NCI-H187 (cell line): ENCODE data around the gene BHMT.
"Not testable (repeated sequence)": the region's sequence is repeated elsewhere in the genome, so short reads cannot be mapped to it uniquely, and the experiment has no call there.

Experiments used
- DNase-seq, 2 experiments: peaks; one replicate each; lab custom pipeline; 2025; lab: John Stamatoyannopoulos, UW

Gene BHMT

DNA sequence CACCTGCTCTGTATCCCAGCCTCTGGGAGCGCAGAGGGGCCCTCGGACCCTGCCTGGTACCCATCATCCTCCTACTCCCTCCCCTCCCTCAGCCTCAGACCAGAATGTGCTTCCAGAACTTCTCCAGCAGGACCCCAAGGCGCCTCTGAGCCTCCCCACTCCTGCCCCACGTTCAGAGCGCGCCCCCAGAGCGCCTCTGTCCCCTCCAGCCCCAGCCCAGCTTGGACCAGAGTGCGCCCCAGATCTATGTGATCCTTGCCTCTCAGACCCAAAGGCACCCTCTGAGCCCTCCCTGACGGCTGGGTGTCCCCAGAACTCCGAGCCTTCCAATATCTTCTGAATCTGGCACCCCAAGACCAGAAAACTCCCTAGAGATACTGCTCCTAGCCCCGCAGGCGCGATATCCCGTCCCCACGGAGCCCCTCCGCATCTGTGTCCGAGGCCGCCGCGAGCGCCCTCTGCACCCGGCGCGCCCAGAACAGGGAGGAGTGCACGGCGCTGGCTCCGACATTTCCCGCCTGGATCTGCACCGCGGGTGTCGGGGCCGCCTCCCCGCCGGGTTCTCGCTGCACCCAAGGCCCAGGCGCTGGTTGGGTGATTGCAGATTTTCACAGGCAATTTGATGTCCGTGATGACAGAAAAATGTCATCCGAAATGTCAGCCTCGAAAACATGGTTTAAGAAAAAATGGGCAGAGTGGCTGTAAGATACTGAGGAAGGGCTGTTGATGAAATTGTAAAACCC, 522 bp downstream of the BHMT start:
- DNase-seq, result no peak

DNA sequence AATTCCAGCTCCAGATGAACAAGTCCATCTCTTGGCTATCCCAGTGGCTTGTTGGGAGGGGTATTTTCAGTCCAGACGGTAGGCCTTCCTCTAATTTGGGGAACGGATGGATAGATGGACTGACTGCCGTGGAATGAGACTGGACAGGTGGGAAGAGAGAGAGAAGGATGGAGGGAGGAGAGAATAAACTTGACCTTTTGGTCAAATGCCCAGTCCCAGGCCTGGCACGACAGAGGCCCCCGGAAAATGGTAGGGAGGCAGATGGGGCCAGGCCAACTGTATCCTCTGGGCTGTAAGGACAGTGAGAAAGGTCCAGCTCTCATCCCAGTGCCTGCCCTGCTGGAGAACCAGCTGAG, 1.1 kb downstream of the BHMT start:
- no peak for DNase-seq

DNA sequence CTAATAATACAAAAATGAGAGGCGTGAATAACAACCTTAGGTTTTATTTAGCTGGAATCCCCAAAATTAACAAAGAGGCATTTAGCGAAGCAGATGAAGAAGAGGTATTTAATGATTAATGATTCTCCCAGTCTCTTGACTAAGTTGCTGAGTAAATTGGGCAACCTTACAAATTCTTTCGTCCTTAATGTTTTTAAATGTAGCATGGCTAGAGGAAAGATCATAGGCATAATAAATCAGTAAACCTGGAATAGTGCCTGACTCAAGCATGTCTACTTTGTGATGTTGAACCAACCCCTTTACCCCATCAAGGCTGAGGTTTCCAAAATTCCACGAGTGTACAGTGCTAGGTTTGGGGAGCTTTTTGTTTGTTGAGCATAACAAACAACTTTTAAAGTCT, 7.9 kb downstream of the BHMT start:
- DNase-seq, result no peak

DNA sequence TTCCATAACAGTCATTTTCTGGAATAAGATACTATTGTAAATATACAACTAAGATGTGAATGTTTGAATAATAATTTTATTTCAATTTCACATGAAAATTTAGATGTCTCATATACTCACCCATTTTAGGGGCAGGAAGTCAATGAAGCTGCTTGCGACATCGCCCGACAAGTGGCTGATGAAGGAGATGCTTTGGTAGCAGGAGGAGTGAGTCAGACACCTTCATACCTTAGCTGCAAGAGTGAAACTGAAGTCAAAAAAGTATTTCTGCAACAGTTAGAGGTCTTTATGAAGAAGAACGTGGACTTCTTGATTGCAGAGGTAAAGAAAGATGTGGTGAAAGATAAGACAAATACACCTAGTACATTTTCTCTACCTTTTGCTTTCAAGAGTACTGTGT, 8.6 kb downstream of the BHMT start:
- DNase-seq, result no peak

DNA sequence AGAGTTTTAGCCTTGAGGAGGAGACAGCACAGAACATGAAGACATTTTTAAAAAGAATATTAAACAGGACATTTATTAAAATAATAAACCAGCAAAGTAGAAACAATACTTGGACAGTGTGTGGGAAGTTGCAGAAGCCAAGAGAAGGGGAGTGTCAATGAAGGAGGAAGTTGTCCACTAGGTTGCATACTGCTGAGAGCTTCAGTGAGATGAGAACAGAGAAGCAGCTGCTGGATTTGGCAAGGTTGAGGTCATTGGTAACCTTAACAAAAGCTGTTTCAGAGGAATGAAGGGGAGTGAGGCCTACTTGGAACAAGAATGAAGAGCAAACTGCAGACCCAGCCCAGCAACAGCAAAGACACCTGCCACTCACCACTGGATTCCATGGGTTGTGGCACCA, 11.4 kb downstream of the BHMT start:
- no peak for DNase-seq

DNA sequence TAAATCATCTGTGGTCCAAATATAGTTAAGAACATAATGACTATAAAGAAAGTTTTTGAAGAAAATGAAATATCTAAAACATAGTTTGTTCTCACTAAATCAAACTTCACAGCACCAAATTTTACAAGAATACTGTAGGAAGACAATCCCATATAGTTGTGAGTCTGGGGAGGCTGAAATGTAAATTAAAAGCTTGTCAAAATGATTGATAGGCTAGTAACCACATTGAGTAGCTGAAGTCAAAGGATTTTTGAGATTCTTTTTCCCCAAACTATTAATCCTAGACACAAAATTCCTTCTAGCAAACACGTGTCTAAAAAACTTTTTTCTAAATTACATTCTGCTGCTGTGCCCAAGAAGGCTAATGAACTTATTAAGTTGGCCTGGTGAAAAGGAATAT, 13.0 kb downstream of the BHMT start:
- no peak for DNase-seq

DNA sequence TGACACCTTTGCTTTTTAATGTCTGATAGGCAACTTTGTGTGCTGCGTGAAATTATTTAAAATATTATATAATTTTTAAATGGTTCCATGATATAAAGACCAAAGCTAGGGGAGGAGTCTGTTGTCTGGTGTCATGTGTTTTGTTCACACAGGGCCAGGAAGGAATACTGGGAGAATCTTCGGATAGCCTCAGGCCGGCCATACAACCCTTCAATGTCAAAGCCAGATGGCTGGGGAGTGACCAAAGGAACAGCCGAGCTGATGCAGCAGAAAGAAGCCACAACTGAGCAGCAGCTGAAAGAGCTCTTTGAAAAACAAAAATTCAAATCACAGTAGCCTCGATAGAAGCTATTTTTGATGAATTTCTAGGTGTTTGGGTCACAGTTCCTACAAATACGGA, 19.2 kb downstream of the BHMT start:
- DNase-seq, result no peak

DNA sequence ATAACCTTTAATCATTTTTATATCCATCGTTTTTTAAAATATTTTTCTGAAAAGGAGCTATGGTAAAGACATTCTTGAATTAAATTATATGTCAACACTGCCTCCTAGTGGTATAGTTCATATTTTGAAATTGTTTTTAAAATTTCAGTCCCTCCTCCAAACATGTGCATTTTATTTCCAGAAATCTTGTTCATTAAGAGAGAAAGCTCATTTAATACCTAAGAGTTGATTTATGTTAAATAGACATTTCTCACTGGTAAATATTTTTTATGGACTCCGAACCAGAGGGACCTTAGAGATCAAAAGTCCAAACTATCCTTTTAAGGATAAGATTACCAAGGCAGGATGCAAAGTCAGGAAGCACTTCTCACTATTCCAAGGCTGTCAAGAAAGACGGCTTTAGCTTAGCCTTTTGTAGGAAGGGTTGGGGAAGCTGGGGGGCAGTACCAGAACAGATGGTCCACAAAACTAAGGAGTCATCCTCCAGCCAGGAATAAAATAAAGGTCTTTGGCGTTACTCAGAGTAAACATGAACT, 21.6 kb downstream of the BHMT start:
- DNase-seq, result no peak

DNA sequence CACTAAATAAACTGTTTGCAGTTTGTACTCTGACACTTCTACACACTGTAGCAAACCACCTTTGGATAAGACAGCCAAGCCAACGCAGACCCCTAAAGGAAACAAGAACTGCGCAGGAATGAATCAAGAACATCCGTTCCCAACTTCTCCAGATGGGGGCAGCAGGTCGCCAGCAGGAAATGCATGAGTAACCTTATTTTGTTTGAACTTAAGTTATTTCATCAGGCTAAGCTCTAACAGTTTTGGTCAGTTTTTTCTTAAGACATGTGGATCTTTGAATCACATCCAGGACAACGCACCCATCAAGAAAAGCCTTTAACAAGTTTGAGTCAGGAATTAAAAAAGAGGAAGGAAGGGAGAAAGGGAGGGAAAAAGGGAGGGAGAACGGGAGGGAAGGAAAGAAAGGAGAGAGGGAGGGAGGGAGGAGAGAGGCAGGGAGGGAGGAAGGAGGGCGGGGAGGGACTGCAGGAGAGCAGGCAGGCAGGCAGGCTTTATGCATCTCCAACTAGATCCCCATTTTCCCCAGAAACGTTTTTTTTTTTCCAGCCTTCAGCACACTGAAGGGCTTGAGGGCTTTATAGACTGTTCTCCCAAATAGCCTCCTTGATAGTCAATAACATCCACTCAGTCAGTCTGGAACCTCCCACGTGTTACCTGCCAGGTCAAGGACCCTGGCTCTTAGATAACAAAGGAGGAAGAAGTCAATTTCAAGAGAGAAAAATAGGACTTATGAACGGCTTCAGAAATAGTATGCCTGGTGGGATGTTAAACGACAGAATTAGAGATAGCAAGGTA, 22.2 kb downstream of the BHMT start:
- DNase-seq, result peak; percentile 20 to 52

DNA sequence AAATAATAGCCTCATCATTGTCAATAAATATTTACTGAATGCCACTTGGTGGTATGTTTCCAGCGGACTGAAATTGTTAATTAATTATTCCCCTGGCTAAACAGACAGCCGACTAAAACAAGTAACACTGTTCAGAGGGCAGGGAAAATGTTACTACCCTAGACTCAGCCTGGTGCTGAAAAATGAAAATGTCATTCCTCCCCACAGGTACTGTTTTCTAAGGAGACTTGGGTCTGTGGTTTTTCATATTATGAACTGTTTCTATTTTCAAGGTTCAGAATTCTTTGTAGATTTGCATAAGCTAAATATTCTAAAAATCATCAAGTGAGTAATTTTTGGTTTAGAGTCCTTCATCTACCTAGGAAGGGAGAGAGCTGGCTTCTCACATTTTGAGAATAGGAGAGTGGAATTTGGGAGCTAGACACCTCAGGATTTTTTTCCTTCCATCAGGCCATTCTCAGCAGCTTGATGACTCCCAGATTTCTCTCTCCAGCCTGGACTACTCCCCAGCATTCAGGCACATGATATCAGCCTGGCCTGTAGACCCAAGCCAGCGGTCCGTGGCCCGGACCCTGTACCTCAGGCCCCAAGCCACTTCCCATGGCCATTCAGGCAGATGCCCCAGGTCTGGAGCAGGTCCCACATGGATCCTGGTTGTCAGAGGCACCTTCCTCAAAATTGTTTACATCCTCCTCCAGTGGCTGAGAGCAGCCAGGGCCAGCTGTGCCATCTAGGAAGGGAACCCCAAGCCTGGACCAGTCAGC, 24.4 kb downstream of the BHMT start:
- DNase-seq, result no peak

DNA sequence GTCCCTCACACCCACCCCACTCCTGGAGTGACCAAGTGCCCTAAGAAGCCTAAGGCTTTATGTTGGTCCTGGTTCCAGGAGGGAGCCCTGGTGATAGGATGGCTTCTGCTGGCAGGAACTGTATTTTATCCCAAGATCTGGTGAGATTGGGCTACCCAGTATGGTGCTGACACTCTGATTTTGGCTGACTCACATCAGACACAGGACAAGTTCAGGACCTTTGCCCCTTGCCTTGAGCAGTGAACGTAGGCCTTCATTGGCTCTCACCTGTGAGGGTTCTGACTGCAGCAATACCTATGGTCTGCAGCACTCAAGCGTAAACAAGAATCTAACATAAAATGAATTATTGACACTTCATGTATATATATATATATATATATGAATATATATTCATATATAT, 25.0 kb downstream of the BHMT start:
- DNase-seq, result no peak

DNA sequence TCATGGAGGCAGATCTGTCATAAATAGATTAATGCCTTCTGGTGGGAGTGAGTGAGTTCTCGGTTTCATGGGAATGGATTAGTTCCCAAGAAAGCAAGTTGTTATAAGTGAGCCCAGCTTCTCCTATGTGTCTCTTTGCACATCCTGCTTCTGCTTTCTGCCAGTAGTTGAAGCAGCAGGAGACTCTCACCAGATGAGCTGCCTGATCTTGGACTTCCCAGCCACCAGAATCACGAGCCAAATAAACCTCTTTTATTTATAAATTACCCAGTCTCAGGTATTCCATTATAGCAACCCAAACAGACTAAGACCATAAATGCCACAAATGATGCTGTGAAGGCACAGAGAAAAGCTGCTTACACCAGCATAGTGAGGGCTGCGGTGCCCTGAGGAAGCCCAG, 28.9 kb downstream of the BHMT start:
- DNase-seq, result no peak

DNA sequence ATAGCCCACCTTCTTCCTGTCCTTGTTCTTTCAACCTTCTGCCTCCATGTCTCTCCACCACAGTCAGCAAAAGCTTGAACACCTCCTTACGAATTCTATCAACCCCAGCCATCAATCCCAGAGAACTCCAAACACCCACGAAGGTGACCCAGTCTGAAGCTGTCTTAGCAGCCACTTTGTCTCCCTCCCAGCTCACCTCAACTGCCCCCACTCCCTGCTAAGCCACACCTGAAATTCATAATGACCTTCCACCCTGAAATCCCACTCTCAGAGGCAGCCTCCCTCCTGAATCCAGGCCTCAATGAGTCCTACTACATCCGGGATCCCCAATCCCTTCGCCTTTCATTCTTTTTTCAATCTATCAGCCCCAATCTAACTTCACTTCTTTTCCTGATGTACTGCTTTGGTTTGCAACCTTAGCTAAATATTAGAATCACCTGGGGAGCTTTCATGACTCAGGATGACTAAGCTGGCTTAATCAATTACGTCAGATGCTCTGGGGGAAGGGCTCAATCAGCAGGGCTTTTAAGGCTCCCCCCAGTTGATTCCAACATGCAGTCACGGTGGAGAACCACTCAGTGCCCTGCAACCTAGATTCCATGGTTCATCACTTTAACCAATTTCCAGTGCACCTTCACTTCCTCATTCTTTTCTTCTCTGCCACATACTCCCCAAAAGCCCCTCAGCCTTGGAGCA, 32.2 kb downstream of the BHMT start:
- DNase-seq, result no peak

DNA sequence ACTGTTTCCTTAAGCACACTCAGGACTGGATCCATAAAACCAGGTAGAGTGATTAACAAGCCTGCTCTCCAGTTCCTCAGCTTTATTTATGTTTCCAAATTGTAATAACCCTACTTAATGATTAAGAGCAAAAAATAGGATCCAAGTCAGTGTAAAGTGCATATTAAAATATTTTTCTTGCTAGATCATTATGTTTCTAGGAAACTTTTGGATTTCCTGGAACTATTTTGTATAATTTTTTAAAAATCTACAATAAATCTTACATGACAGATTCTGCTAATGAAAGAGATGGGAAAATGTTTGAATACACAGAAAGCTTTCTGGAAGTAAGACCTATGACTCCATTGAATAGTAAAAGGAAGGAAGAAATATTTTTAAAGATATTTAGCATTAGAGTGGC, 35.5 kb downstream of the BHMT start:
- no peak for DNase-seq

DNA sequence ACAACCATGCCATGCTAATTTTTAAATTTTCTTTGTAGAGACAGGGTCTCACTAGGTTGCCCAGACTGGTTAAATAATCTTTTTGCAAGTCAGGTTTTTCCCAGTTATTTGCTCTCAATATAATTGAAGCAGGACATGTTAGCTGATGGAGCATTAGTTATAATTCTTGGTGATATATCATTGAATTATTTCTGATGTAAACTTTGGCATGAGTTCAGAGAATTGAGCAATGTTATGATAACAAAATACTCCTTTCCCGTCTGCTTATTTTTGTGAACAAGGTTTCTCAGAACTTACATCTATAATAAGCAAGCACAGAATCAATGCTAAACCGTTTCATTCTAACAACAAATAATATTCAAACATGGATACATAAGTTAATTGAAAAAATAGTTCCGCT, 37.8 kb downstream of the BHMT start:
- DNase-seq, result no peak

DNA sequence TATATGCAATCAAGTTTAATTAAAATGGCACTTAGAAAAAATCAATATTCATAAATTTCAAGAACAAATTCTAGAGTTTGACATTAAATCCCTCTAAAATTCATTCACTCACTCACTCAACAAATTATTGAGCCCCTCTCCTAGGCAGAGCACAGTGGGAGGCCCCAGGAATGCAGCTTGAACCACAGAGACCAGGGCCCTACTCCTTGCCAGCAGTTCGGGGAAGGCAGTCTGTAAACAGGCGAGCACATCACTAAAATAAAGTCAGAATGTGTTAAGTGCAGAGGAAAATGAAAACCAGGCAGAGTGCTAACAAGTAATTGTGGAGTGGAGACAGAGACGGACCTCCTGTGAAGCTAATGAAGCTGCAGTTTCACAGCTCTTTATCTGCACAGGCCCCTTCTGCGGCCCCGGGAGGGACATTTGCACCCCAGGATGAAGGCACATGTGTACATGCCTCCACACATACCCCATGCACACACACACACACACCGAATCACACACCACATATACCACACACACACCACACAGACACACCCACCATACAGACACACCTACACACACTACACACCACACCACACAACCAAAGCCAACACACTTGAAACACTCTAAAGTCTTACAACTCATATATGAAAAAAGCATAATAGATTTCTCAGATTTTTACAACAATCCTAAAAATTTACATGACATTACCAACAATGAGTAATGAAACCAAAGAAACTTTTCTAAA, 40.5 kb downstream of the BHMT start:
- DNase-seq, result no peak

DNA sequence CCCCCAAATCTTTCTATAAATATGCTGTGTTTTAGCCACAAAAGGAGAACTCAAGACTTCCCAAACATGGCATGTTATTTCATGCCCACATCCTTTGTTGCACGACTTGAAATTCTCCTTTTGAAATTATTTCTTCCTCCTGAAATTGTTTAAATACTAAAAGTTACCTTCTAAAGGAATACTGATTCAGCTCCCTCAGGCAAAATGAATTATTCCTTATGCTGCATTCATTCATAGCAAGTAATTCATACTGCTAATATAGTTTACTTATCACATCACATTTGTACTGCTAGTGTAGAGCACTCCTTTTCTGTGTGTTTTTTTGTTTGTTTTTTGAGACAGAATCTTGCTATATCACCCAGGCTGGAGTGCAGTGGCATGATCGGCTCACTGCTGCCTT, 45.7 kb downstream of the BHMT start:
- no peak for DNase-seq

DNA sequence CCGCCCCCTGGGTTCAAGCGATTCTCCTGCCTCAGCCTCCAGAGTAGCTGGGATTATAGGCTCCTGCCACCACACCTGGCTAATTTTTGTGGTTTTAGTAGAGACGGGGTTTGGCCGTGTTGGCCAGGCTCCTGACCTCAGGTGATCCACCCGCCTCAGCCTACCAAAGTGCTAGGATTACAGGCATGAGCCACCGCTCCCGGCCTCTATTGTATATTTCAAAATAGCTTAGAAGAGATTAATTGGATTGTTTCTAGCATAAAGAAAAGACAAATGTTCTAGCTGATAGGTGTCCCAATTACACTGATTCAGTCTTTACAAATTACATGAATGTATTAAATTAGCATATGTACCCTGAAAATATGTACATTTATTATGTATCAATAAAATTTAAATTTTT, 50.0 kb downstream of the BHMT start:
- DNase-seq, result not testable (repeated sequence)

DNA sequence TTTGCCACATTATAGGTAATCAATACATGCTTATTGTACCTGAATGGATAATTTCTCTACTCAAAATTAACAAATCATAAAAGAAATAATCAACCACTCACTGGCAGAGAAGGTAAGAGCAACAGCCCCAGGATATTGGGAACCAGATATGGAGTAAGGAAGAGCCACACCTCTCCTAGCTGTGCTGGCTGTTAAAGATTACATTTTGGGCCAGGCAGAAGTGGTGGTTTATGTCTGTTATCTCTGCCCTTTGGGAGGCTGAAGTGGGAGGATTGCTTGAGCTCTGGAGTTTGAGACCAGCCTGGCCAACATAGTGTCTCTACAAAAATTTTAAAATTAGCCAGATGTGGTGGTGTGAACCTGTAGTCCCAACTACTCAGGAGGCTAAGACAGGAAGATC, 56.4 kb downstream of the BHMT start:
- no peak for DNase-seq

DNA sequence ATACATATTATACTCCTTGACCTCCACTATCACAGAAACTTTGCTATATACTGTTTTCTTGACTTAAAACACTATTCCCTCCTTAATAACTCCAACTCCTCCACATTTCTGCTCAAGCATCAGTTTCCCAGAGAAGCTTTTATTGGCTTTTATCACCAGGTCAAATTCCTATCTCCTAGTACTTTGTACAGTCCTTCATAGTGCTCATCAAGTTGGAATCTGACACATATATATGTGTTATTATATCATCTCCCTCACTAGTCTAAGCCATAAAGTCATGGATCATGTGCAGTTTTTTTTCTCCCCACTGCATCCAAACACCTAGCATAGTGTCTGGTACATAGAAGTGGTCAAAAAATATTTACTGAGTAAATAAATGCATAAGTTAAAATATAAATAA, 59.1 kb downstream of the BHMT start:
- no peak for DNase-seq

DNA sequence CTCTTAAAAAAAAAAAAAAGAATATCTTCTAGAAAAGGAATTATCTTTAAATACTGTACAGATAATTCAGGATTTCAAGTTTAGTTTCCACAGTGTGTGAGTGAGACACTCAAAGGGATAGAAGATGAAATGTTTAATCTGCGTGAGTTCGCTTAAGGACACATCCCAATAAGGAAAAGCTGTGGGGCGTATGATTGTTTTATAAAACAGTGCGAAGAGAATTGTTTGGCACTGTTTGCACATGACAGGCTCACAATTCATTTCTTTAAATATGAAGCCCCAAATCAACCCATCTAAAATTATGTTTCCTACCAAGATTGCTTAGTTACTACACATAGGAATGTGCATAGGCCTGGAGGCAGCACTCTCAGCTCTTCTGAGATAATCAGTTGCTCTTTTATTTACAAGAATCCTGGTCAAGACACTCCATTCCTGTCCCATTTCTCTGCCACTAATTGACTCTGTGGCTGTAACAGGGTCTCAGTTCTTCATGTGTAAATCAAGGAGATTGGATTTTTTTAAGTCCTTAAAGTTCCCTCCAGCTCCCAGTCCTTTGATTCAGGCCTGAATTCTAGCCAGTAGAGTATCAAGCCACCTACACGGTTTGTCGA, 60.1 kb downstream of the BHMT start:
- no peak for DNase-seq
